Fibroblast of skin of back (primary cell): ENCODE results near the gene LRP11. TPM values are rescaled to one million over a fixed set of nuclear protein-coding genes. Genes with fewer than 3 reads are reported as not detected.
A peak's percentile ranks its signal among the peaks of the same experiment; 100 is the strongest.
"Not testable (repeated sequence)": the region's sequence is repeated elsewhere in the genome, so short reads cannot be mapped to it uniquely, and the experiment has no call there.

ENCODE experiments used
- DNase-seq: peaks from one replicate; pipeline ENCODE4 v3.0.0-alpha.2; 2013
- polyA plus RNA-seq, 2 experiments: library from polyadenylated mRNA; unstranded; fragments of 120-200 nt; gene quantifications; one replicate each; pipeline ENCODE4 v1.2.1, GENCODE V29; 2013; ENCODE audit not compliant: insufficient read length in 2 of 2

Gene LRP11, protein sequence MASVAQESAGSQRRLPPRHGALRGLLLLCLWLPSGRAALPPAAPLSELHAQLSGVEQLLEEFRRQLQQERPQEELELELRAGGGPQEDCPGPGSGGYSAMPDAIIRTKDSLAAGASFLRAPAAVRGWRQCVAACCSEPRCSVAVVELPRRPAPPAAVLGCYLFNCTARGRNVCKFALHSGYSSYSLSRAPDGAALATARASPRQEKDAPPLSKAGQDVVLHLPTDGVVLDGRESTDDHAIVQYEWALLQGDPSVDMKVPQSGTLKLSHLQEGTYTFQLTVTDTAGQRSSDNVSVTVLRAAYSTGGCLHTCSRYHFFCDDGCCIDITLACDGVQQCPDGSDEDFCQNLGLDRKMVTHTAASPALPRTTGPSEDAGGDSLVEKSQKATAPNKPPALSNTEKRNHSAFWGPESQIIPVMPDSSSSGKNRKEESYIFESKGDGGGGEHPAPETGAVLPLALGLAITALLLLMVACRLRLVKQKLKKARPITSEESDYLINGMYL
- polyA plus RNA-seq (2013, experiment 1 of 2; ENCODE audit: insufficient read length), result 49.2 TPM
- 41.4 TPM for polyA plus RNA-seq (2013, experiment 2 of 2; ENCODE audit: insufficient read length)

DNA sequence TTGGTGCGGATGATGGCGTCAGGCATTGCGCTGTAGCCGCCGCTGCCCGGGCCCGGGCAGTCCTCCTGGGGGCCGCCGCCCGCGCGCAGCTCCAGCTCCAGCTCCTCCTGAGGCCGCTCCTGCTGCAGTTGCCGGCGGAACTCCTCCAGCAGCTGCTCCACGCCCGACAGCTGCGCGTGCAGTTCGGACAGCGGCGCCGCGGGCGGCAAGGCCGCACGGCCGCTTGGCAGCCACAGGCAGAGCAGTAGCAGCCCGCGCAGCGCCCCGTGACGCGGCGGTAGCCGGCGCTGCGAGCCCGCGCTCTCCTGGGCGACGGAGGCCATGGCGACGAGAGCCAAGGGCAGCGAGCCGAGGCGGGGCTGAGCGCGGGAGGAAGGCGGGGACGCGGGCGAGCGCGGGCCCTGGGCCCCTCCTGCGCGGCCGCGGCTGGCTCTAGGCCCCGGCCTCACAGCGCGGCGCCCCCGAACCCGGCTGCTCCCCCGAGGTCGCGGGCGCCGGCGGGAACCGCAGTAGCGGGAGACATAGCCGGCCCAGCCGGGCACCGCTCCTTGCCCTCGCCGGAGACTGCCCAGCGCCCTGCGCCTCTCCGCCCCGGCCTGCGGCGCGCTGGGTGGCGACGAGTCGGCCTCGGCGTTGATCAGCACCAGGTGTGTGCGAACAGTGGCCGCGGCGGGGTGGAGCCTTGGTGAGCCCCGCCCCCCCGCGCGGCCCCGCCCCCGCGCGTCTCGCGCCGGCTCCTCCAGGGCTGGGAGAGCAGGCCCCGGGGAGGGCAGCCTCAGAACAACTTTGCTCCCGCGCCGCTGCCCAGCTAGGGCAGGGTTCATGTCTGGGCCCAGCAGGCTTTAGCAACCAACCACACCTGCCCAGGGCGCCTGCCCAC, at the start of gene LRP11:
Gene LRP11 (minus strand): TSS at position 662 of the 880 bp plus-strand sequence. CDS start 339 bp downstream, at position 323.
- peak; percentile 81 for DNase-seq

DNA sequence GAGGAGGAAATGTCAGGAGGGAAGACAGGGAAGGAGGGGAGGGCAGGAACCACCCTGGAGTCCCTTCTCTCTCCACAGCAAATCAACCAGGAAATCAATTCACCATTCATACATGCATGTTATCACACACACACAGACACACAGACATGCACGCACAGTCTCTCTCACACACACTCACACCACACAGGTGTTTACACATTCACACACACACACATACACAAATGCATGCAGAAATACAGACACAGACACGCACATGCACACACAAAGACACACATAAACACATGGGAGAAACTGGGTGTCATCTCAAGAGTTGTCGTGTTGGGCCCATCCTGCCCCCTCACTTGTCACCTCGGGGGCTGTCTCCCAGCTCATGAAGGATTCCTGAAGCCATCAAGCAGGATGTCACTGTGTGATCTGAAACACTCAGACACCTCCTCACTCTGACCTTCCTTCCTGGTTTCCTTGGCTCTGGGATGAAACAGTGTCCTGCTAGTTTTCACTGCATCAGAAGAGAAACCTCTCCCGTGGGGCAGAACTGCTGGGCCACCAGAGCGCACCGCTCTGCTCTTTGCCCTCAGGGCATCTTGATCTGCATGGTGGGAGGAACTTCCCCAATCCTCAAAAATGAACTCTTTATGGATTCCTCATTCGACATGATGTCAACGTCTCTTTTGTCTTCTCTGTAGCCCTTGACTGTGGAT, 49.5 kb upstream of the LRP11 start:
- DNase-seq, result no peak

DNA sequence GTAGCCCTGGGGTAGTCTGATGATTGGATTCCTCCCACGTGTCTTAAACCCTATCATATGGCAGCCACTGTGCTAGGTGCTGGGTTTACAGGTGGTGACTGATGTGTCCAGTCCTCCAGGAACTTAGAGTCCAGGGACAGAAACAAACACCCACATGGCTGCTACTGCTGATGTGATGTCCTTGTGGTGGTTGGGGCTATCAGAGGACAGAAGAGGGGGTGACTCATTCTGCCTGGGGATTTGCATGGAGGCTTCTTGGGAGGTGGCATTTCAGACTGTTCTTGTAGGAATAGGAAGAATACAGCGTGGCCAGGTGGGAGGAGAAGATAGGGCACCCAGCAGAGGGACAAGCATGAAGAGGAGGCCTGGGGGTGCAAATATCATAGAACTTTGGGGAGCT, 48.9 kb upstream of the LRP11 start:
- no peak for DNase-seq

DNA sequence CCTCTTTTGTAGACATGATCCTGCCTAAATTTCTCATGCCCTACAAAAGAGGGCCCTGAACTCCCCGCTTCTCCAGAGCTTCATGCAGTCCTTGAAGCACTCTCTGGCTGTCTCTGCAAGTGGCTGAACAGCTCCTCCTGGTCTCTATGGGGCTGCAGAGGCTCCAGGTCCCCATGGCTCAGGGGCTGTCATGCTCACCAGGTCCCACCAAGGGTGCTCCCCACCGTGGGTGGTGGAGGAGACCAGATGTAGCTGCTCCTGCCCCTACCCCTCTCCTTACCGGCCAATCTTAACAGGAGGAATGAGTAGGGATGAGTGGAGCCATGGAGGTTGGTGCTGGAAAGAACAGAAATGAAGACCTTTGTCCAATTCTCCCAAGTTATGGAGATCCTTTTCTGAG, 48.5 kb upstream of the LRP11 start:
- DNase-seq, result not testable (repeated sequence)

DNA sequence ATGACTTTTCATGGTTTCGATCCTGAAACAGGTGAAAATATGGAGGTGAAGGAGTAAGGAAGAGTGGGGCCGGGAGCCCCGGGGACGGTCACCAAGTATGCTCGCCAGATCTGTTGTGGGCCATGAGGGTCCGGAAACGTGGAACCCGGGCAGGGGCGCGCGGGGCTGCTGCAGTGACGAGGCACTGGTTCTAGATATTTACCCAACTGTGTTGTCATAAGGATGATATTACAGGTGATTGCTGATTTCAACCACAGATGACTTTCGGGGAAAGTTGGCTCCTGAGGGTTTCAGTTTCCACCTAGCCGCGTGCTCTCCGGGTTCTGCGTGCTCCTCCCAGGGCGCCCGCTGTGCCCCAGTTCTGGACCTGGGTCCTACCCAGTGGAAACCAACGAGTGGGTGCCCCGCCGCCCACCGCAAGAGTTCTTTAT, 46.6 kb upstream of the LRP11 start:
- no peak for DNase-seq

DNA sequence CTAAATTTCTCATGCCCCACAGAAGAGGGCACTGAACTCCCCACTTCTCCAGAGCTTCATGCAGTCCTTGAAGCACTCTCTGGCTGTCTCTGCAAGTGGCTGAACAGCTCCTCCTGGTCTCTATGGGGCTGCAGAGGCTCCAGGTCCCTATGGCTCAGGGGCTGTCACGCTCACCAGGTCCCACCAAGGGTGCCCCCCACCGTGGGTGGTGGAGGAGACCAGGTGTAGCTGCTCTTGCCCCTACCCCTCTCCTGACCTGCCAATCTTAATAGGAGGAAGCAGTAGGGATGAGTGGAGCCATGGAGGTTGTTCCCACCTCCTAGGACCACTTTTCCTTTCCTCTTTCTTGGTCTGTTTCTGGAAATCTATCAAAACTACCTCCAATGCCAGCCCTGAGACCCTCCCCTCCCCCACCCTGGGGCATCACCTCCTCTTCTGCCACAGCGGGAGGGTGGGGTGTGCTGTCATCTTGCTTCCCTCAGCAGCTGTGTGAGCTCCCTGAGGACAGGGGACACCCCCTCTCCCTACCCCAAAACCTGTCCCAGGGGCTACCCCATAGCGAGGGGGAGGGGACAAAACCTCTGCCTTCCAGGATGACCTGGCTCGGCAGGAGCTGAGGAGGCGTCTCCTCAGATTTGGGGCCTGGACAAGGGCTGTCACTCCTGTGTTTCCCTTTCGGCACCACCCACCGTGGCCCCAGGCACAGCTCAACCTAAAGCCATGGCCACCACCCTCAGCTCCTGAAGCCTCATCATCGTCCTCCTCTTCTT, 45.7 kb upstream of the LRP11 start:
- no peak for DNase-seq

DNA sequence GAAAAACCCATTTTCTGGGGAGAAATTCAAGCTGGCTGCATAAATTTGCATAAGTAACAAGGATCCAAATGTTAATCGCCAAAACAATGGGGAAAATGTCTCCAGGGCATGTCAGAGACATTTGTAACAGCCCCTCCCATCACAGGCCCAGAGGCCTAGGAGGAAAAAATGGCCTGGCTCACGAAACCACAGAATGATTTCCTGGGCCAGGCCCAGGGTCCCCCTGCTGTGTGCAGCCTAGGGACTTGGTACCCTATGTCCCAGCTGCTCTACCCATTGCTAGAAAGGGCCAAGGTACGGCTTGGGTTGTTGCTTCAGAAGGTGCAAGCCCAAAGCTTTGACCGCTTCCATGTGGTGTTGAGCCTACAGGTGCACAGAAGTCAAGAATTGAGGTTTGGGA, 44.3 kb upstream of the LRP11 start:
- not testable (repeated sequence) for DNase-seq

DNA sequence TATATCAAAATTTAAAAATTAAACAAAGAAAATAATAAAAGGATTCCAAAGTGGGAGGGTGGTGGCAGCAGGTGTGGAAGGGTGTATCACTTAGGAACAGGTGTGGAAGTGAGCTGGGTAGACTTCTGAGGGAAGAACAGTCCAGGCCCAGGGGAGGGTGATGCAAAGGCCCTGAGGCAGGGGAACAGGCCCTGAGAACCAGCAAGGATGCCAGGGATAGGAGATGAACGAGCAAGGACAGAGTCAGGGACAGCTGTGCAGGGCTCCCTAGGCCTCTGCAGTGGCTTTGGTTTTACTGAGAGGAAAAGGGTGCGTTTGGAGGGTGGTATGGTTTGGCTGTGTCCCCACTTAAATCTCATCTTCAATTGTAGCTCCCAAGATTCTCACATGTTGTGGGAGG, 43.2 kb upstream of the LRP11 start:
- no peak for DNase-seq

DNA sequence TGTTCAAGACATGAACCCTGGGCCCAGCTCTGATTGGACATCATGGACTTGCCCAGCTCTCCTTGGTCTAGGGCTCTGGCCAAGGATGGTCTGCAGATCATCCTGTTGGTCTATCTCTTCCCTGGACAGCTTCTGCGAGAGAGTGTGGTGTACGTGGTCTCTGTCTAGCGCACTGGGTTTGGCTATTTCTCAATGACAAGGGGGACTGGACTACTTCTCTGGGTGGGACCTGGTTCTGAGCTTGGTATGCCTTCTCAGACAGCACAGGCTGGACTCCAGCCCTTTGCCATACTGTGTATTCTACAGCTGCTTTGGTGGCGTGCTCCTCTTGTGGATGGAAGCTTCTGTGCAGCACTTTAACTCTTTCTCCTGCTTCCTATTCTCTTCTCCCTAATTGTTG, 42.2 kb upstream of the LRP11 start:
- DNase-seq, result no peak

DNA sequence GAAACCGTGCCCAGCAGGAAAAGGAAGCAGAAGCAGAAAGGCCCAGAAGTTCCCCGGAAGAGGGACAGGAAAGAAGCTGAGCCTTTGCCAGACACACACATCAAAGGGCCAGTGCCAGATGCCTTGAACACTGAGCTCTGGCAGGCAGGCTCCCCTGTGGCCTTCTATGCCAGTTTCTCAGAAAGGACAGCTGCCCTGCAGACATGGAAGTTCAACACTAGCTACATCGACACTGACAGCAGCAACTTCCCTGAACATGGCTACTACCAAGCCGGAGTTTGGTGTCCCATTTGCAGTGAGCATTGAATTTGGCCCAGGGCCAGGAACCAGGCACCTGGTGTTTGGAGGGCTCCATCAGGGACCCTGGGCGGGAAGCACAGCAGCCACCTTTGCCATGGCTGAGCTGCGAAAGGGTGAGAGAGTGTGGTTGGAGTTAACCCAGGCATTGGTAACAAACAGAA, 41.8 kb upstream of the LRP11 start:
- no peak for DNase-seq

DNA sequence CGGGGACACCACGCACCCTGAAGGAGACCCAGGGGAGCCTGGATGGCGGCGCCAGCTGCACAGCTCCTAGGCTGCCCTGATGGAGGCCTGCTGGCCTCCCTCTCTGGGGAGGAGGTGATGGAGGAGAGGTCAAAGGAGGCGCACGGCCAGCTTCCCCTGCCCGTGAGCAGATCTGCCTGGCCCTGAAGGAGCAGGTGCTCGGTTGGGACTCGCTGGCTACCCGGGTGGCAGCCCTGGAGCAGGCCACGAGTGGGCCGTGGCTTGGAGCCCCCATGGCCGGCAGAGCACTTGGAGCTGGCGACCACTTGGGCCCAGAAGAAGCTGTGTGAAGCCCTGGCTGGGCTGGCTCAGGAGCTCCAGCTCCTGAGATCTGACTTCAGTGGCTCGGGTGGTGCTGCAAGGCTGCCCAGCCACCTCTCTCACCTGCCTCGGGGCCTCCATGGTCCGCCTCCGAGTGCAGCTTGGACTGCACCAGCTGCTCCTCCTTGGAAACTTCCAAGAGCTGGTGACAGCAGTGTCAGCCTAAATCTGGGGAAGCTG, 41.3 kb upstream of the LRP11 start:
- DNase-seq, result no peak

DNA sequence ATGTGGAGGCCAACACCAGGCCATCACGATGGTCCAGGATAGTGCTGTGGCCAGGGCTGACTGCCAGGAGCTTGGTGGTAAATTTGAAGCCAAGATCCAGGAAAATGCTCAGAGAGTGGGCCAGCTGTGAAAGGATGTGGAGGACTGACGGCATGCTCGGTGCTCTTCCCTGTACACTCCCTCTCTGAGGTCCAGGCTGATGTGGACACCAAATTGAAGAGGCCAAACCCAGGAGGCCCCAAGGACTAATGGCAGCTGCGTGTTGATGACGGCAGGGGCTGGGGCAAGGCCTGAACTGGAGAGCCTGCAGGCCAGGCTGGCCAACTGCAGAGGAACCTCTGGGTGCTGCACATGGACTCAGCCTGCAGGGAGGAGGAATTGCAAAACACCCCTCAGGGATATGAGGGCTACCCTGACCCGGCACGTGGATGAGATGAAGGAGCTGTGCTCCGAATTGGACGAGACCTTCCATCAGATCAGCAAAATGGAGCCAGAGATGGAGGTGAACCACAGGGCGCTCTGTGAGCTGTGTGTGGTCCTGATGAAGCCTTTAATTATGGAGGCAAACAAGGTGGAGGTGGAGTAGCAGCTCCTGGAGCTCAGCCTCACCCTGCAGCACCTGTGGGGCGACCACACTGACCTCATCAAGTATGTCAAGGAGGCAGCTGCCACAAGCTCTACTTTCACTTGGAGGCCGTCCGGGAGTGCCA, 40.7 kb upstream of the LRP11 start:
- no peak for DNase-seq

DNA sequence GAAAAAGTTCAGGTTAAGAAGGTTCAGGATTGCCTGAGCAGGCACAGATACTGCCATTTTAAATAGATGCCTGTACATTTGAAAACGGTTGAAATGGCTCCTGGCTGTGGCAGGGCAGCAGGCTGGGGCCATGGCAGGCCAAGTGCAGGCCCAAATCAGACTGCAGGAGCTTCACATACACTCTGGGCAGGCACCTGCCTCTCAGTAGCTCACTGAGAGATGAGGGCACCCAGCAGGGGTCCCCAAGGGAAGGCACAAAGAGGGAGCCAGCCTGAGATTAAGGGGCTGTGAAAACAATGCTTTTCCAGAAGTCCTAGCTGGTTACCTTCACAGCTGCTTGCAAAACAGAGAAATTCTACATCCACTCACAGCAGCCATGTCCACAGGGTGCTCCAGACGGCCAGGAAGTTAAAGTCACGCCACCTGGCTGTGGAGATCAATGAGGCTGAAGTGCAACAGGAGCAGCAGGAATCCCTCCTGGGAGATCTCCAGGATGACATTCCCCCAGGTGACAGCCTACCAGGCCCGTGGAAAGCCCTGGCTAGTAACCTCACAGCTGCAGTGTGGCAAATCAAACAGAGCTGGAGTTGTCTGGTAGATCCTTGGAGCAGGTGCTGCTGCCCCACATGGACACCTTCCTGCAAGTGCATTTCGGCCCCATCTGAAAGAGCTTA, 39.9 kb upstream of the LRP11 start:
- no peak for DNase-seq

DNA sequence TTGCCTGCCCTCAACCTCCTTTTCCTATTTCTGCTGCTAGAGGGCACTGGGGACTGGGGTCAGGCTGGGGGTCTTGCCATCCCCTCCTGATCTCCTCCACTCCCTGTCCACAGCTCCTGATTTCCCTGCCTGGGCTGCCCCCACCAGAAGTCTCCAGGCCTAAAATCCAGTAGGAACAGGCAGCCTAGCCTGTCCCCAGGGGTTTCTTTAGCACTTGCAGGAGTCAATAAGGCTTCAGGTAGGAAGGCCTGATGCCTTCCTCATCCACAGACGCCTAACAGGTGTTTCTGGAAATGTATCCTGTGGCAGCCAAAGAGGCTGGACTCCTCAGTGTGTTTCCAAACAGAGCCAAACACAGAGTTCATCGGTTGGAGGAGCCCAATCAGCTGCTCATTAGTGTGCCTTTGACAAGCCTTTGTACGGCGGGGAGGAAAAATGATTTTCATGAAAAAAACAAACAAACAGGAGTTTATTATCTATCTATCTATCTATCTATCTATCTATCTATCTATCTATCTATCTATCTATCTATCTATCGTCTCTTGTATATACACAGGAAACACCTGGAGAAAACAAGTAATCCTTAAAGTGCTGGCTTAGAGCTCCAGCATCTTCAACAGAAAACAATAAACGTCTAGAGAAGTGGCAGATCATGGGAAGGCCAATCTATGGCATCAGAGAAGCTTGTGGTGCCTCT, 37.4 kb upstream of the LRP11 start:
- no peak for DNase-seq

DNA sequence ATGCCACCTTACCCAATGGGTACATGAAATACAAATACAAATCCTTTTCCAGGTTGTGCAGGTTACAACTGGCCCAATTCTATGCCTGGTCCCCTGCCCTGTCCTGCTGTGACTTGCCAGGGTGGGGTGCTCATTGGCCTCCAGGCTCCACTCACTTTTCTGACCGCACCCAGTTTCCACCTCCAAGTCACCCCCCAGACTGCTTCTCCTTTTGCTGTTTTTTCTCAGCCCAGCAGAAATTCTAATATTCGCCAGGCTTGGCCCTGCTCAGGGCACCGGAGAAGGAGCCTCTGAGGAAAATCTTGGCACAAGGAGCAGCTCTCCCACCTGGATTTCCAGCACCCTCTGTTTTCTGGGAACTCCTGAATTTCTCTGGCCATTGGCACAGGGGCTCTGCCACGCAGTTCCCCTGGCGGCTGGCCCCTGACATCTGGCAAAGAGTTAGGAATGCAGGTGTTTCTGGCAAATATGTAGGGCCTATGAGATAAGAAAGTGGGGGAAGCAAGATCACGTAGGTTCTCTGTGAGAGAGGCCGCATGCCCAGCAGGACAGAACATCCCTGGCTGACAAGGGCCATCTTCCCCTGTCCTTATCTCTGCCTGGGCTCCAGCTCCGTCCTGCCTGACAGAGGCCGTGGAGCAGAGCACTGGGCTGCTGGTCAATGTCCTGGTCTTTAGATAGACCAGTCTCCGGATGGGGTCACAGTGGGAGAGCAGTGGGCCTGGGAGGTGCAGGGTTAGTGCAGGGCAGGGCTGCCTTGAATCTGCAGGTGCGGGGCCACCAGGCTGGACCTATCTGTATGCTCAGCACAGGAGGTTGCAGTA, 36.7 kb upstream of the LRP11 start:
- DNase-seq, result no peak

DNA sequence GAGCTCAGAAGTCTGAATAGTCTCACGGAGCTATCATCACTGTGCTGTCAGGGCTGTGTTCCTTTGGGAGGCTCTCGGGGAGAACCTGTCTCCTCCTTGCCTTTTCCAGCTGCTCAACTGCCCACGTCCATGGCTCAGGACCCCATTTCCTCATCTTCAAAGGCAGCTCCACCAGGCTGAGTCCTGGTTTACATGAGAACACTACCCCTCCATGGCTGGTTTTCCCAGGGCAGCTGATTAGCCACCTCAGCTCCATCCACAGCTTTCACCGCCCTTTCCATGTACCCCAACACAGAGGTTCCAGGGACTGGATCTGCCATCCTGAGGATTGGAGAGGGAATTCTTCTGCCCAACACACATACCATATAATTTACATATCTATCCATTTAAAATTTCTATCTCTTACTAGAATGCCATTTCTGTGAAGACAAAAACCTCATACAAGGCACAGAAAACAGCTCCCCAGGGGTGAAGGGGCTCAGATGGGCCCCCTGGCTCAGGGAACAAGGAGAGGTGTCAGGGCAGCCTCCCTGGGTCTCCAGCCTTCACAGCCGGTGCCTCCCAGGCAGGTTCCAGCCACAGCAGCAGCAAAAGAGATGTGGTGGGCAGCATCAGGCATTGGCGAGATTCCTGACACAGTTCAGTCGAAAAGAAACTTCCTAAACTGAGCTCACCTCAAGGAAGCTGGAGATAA, 35.9 kb upstream of the LRP11 start:
- DNase-seq, result no peak

DNA sequence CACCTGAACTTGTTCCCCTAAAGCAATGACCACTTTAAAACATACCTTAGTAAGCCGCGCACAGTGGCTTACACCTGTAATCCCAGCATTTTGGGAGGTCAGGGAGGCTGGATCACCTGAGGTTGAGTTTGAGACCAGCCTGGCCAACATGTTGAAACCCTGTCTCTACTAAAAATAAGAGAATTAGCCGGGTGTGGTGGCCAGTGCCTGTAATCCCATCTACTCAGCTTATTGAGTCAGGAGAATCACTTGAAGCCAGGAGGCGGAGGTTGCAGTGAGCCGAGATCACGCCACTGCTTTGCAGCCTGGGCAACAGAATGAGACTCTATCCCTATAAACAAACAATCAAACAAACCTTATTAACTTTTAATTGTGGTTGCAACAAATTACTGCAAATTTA, 35.3 kb upstream of the LRP11 start:
- no peak for DNase-seq

DNA sequence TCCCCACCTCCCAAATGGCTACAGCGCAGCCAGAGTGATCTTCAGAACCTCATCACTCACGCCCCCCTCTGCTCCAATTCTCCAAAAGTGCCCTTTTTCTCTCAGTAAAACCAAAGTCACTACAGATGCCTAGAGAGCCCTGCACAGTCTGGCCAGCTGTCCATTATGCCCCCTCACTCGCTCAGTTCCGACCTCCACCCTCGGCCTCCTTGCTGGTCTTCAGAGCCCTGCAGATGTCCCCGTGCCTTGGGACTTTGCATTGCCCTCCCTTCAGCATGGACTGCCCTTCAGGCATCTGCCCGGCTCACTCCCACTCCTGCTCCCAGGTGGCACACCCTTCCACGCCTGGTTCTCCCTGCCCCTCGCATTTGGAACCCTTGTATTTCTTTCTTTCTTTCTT, 34.8 kb upstream of the LRP11 start:
- DNase-seq, result no peak
